CD4-positive, alpha-beta T cell (primary cell): ENCODE measurements around the gene PDE9A. TPM values are rescaled to one million over a fixed set of nuclear protein-coding genes. Genes with fewer than 3 reads are reported as not detected.

Experiments
- ATAC-seq: fragments of 200-7000 bp; cut with Tn5 transposase; one replicate; pipeline ENCODE4 v1.10.0; 2022; ENCODE audit warnings: mild to moderate bottlenecking; ENCODE audit not compliant: poor library complexity
- CTCF ChIA-PET: fragments of 350-600 bp; sonication (Branson Sonifier 250); formaldehyde crosslinking; loops from one replicate; lab custom pipeline; 2021; ENCODE audit warnings: antibody characterized with exemption, inconsistent platforms; lab: Charles Lee
- POLR2A ChIA-PET: fragments of 350-600 bp; sonication (Branson Sonifier 250); formaldehyde crosslinking; loops from one replicate; lab custom pipeline; 2021; ENCODE audit warnings: antibody characterized with exemption, inconsistent platforms; lab: Charles Lee
- DNase-seq, 14 experiments: peaks; one replicate each; pipeline ENCODE4 v3.0.0-alpha.2; 2013 to 2020; ENCODE audit warnings: mixed read lengths in 2 of 14
- H3K27ac ChIP-seq, 2 donors: one replicate each; pipeline versions ENCODE4 v1.5.1 to v1.7.0; 2013; ENCODE audit warnings: low read length in 2 of 2, low read depth in 1 of 2, mild to moderate bottlenecking in 1 of 2
- H3K27me3 ChIP-seq, 2 experiments: 1 replicate in 1 of 2; 2 replicates in 1 of 2; pipeline versions ENCODE4 v1.6.1 to v1.7.0; 2013; ENCODE audit warnings: low read length in 2 of 2, control low read depth in 1 of 2, mild to moderate bottlenecking in 1 of 2, moderate library complexity in 1 of 2; ENCODE audit not compliant: insufficient read depth in 2 of 2, control insufficient read depth in 1 of 2
- H3K36me3 ChIP-seq: one replicate; pipeline ENCODE4 v1.6.1; 2013; ENCODE audit warnings: low read length, control low read depth; ENCODE audit not compliant: insufficient read depth
- H3K4me1 ChIP-seq: one replicate; pipeline ENCODE4 v1.6.1; 2013; ENCODE audit warnings: low read length, control low read depth; ENCODE audit not compliant: insufficient read depth
- H3K4me3 ChIP-seq: one replicate; pipeline ENCODE4 v1.5.1; 2013; ENCODE audit warnings: mild to moderate bottlenecking, low read length, moderate library complexity
- H3K9me3 ChIP-seq, 2 experiments: 1 replicate in 1 of 2; 2 replicates in 1 of 2; pipeline versions ENCODE4 v1.6.1 to v1.7.0; 2013; ENCODE audit warnings: low read length in 2 of 2, mild to moderate bottlenecking in 2 of 2, control low read depth in 1 of 2, moderate library complexity in 1 of 2; ENCODE audit not compliant: control insufficient read depth in 1 of 2, insufficient read depth in 1 of 2
- H3K27ac Mint-ChIP-seq: one replicate; pipeline ENCODE4 v1.8.0; 2020; ENCODE audit warnings: mixed read lengths
- H3K27me3 Mint-ChIP-seq: one replicate; pipeline ENCODE4 v1.8.0; 2021; ENCODE audit warnings: mixed read lengths
- H3K36me3 Mint-ChIP-seq: one replicate; pipeline ENCODE4 v1.8.0; 2021; ENCODE audit warnings: low read depth, mixed read lengths
- H3K4me1 Mint-ChIP-seq: one replicate; pipeline ENCODE4 v1.8.0; 2021; ENCODE audit warnings: low read depth, mixed read lengths
- H3K4me3 Mint-ChIP-seq: one replicate; pipeline ENCODE4 v1.8.0; 2020; ENCODE audit warnings: mild to moderate bottlenecking, mixed read lengths
- H3K9me3 Mint-ChIP-seq: one replicate; pipeline ENCODE4 v1.8.0; 2020; ENCODE audit warnings: mixed read lengths
- intact Hi-C, 2 experiments: fragments of 100-400 bp; cut with DNase I in 1 of 2; cut with micrococcal nuclease in 1 of 2; formaldehyde crosslinking; loops; one replicate each; pipeline versions ENCODE4 v1.15.1 to v1.9.0; 2023 to 2025; cut with DNase I, micrococcal nuclease
- total RNA-seq, 174 experiments: library from RNA in 2 of 174; stranded (reverse) in 2 of 174; gene quantifications; one replicate each; pipeline ENCODE4 v1.2.3 and lab custom pipeline; 2021 to 2026
- TF ChIP-seq, protein P1 (sequence below): fragments of 200-600 bp; IDR thresholded peaks from one replicate; pipeline ENCODE4 v1.8.0; 2022; ENCODE audit warnings: antibody characterized with exemption, mild to moderate bottlenecking

PDE9A gene
- total RNA-seq, 2 experiments from 2014 or later, result 12.6 to 13.2 TPM

DNA sequence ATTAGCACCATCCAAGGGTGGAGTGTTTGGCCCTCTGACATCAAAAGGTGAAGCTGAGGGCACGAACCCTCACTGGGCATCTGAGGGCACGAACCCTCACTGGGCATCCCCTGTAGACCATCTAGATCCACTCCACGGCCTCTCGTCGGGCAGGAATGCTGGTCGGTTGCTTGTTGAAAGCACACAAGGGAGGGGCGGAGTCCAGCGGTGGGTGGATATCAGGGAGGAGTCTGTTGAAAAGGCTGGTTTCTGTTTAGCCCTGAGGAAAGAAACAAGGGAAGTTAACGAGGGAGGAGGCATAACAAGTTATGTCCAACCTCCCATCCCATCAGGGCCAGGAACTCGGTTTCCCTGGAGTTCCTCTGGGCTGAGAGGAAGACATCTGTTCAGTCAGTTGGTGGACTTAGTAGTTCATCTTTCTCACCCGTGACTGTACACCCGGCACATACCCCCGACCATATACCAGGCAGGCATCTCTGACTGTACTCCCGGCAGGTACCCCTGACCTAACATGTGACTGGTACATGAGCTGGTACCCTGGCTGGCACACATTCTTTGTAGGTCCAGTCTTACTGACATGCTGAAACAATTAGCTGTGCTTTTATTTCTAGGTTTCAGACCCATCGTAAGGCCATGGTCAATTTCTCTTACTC lies 32.1 kb upstream of the PDE9A start:
- Mint-ChIP-seq H3K4me3 (no peak overlapping the region), H3K27ac (no peak overlapping the region), H3K27me3 (no peaks in the 10 kb centered on the region), H3K9me3 (no peaks in the 10 kb centered on the region), H3K36me3 (no peaks in the 10 kb centered on the region), H3K4me1 (no peaks in the 10 kb centered on the region)
- Histone ChIP-seq H3K27me3 (no peaks in the 10 kb centered on the region), H3K36me3 (no peaks in the 10 kb centered on the region), H3K9me3 (no peaks in the 10 kb centered on the region), H3K4me3 (no peak overlapping the region), H3K27ac (no peak overlapping the region), H3K4me1 (peaks cover 10% of the 10 kb centered on the region)
- ChIA-PET POLR2A (interaction anchor here (0.7 kb wide), 1 partner anchor 60 kb away, joined by 4 read pairs; no protein-coding TSS in a partner anchor), CTCF (no interaction called here)
- intact Hi-C loops, result no loop called here
- TF ChIP-seq, protein P1, sequence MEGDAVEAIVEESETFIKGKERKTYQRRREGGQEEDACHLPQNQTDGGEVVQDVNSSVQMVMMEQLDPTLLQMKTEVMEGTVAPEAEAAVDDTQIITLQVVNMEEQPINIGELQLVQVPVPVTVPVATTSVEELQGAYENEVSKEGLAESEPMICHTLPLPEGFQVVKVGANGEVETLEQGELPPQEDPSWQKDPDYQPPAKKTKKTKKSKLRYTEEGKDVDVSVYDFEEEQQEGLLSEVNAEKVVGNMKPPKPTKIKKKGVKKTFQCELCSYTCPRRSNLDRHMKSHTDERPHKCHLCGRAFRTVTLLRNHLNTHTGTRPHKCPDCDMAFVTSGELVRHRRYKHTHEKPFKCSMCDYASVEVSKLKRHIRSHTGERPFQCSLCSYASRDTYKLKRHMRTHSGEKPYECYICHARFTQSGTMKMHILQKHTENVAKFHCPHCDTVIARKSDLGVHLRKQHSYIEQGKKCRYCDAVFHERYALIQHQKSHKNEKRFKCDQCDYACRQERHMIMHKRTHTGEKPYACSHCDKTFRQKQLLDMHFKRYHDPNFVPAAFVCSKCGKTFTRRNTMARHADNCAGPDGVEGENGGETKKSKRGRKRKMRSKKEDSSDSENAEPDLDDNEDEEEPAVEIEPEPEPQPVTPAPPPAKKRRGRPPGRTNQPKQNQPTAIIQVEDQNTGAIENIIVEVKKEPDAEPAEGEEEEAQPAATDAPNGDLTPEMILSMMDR, result no peak
- no peak for DNase-seq
- no peak for ATAC-seq

DNA sequence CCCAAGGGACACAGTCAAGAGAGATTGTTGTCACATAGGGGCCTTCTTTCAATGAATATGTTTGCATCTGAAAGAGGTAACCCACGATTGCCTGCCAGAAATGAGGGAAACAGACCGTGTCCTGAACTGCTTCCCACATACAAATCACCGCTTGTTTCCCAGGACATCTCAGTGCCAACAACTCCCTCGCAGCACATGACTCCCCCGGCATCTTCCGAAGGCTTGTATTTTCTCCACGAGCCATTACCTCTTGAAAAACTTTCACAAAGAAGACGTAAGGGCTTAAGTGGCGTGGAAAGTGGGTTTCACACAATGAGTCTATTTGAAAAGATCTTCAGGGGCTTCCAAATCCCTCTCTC lies 31.6 kb upstream of the PDE9A start:
- H3K27me3 ChIP-seq, result no peaks in the 10 kb centered on the region
- intact Hi-C loops, result no loop called here
- peaks cover 5% of the 10 kb centered on the region for H3K4me1 ChIP-seq
- no peaks in the 10 kb centered on the region for H3K36me3 ChIP-seq
- Mint-ChIP-seq H3K36me3 (no peaks in the 10 kb centered on the region), H3K9me3 (no peaks in the 10 kb centered on the region), H3K27ac (no peak overlapping the region), H3K4me1 (no peaks in the 10 kb centered on the region), H3K27me3 (no peaks in the 10 kb centered on the region), H3K4me3 (no peak overlapping the region)
- no peak for ATAC-seq
- ChIA-PET POLR2A (no interaction called here), CTCF (no interaction called here)
- no peaks in the 10 kb centered on the region for H3K9me3 ChIP-seq
- TF ChIP-seq, protein P1, result no peak
- no peak overlapping the region for H3K27ac ChIP-seq
- H3K4me3 ChIP-seq, result no peak overlapping the region
- DNase-seq, result no peak

DNA sequence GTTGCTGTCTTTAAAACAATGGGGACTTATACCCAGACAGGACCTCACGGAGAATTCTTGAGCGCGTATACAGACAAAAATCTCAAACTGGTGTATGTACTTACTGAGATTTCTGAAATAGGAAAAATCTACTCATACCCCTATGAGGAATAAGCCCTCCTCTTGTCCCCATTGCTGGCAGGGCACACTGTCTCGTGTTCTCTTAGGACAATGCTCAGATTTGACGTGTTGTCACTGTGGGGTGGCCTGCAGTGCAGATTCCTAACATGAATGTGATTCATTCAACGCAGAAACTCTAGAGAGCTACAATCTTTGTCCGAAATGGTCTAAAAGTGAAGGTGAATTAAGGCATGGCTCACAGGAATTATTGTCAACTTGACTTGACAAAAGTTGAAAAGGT lies 31.1 kb upstream of the PDE9A start:
- Mint-ChIP-seq H3K27me3 (no peaks in the 10 kb centered on the region), H3K4me3 (no peak overlapping the region), H3K27ac (no peak overlapping the region), H3K4me1 (no peaks in the 10 kb centered on the region), H3K36me3 (no peaks in the 10 kb centered on the region), H3K9me3 (no peaks in the 10 kb centered on the region)
- ChIA-PET CTCF (no interaction called here), POLR2A (no interaction called here)
- Histone ChIP-seq H3K27me3 (no peaks in the 10 kb centered on the region), H3K9me3 (no peaks in the 10 kb centered on the region), H3K36me3 (no peaks in the 10 kb centered on the region), H3K4me3 (no peak overlapping the region), H3K4me1 (peaks cover under 1% of the 10 kb centered on the region), H3K27ac (no peak overlapping the region)
- intact Hi-C loops, result no loop called here
- TF ChIP-seq, protein P1, result no peak
- ATAC-seq, result no peak
- no peak for DNase-seq
